D721Med (cell line): Measurements from ENCODE around the gene AFAP1L2.

Experiments
- DNase-seq: peaks from one replicate; pipeline ENCODE4 v3.0.0; 2011; ENCODE audit warnings: low spot score; ENCODE audit not compliant: insufficient read length
- FAIRE-seq: peaks from 2 replicates; lab custom pipeline; 2011; peaks lifted over from hg19 to GRCh38; lab: Jason Lieb, UNC
- CTCF ChIP-seq: IDR thresholded peaks from 2 replicates; pipeline ENCODE4 v1.5.1; 2012; ENCODE audit warnings: mild to moderate bottlenecking, control low read depth; ENCODE audit not compliant: insufficient read depth; ENCODE audit errors: missing control alignments

The AFAP1L2 gene

GRCh38 chr10:114286921-114287320 lies 117.4 kb downstream of the AFAP1L2 start:
- FAIRE-seq (no peak), DNase-seq (no peak)
- no peak for TF ChIP-seq CTCF

GRCh38 chr10:114285961-114286441 lies 118.3 kb downstream of the AFAP1L2 start:
- no peak for TF ChIP-seq CTCF
- DNase-seq (no peak), FAIRE-seq (no peak)

GRCh38 chr10:114284346-114285071 lies 119.8 kb downstream of the AFAP1L2 start:
- TF ChIP-seq CTCF: no peak
- no peak for FAIRE-seq
- no peak for DNase-seq

- DNase-seq (no peak), FAIRE-seq (no peak)
- no peak for TF ChIP-seq CTCF
Observed at GRCh38 chr10:114283535-114284234, 120.6 kb downstream of the AFAP1L2 start.

GRCh38 chr10:114283091-114283490 lies 121.2 kb downstream of the AFAP1L2 start:
- no peak for FAIRE-seq
- no peak for TF ChIP-seq CTCF
- DNase-seq: no peak

GRCh38 chr10:114282526-114282925 lies 121.8 kb downstream of the AFAP1L2 start:
- TF ChIP-seq CTCF: no peak
- FAIRE-seq (no peak), DNase-seq (no peak)

- FAIRE-seq: no peak
- no peak for DNase-seq
- TF ChIP-seq CTCF: no peak
Observed at GRCh38 chr10:114281461-114281860, 122.8 kb downstream of the AFAP1L2 start.
